Endothelial cell of umbilical vein (primary cell): ENCODE data around the gene ADCY5. TPM values are rescaled to one million over a fixed set of nuclear protein-coding genes. Genes with fewer than 3 reads are reported as not detected.

Experiments used
- BruUV-seq: library from RNA; stranded (reverse); fragments of 400-500 nt; replicated peaks from 2 replicates; lab custom pipeline; 2021; lab: Mats Ljungman, UMichigan
- CTCF ChIA-PET: fragments of 300-600, 350-600 bp; sonication (Branson Sonifier 250); formaldehyde crosslinking; loops from one replicate; lab custom pipeline; 2021; ENCODE audit warnings: antibody characterized with exemption, inconsistent platforms; lab: Charles Lee
- POLR2A ChIA-PET: fragments of 300-600, 350-600 bp; sonication (Branson Sonifier 250); formaldehyde crosslinking; loops from one replicate; lab custom pipeline; 2021; ENCODE audit warnings: antibody characterized with exemption, inconsistent platforms; lab: Charles Lee
- DNase-seq: peaks from one replicate; pipeline ENCODE4 v3.0.0-alpha.2; 2011; ENCODE audit warnings: low read depth, low spot score
- FAIRE-seq: peaks from 2 replicates; lab custom pipeline; 2011; peaks lifted over from hg19 to GRCh38; lab: Jason Lieb, UNC
- H2AFZ ChIP-seq: 2 replicates; pipeline ENCODE4 v1.6.0; 2012; ENCODE audit warnings: low read depth, low read length, control low read depth, inconsistent platforms
- H3K27ac ChIP-seq: 2 replicates; pipeline ENCODE4 v1.5.1; 2011; ENCODE audit warnings: low read depth, mild to moderate bottlenecking, control low read depth, low read length, moderate library complexity; ENCODE audit not compliant: insufficient read depth
- H3K27me3 ChIP-seq, 2 experiments: 2 replicates each; pipeline versions ENCODE4 v1.6.0 to v1.6.1; 2011; ENCODE audit warnings: low read length in 2 of 2, mixed read lengths in 1 of 2; ENCODE audit not compliant: control insufficient read depth in 2 of 2, insufficient read depth in 2 of 2
- H3K36me3 ChIP-seq, 2 experiments: 2 replicates in 1 of 2; 3 replicates in 1 of 2; pipeline ENCODE4 v1.5.1; 2011; ENCODE audit warnings: low read length in 2 of 2, mild to moderate bottlenecking in 1 of 2, moderate library complexity in 1 of 2; ENCODE audit not compliant: control insufficient read depth in 2 of 2, insufficient read depth in 2 of 2; ENCODE audit errors: extremely low read depth in 1 of 2
- H3K4me1 ChIP-seq: 3 replicates; pipeline ENCODE4 v1.5.1; 2011; ENCODE audit warnings: mild to moderate bottlenecking, low read length; ENCODE audit not compliant: control insufficient read depth, insufficient read depth; ENCODE audit errors: extremely low read depth
- H3K4me2 ChIP-seq: 2 replicates; pipeline ENCODE4 v1.6.1; 2011; ENCODE audit warnings: low read length, control low read depth, mixed read lengths; ENCODE audit not compliant: insufficient read depth
- H3K4me3 ChIP-seq, 3 experiments: fragments of 200-600 bp in 1 of 3; sonication (generic), shearing (Covaris generic) in 1 of 3; replicated peaks in 1 of 3; 2 replicates each; pipeline ENCODE4 v1.5.1; 2011 to 2016; ENCODE audit warnings: control low read depth in 3 of 3, low read length in 3 of 3, mild to moderate bottlenecking in 2 of 3, inconsistent platforms in 1 of 3, low read depth in 1 of 3, moderate library complexity in 1 of 3; ENCODE audit not compliant: insufficient read depth in 1 of 3
- H3K79me2 ChIP-seq: 2 replicates; pipeline ENCODE4 v1.6.0; 2012; ENCODE audit warnings: low read length, inconsistent platforms; ENCODE audit not compliant: control insufficient read depth, insufficient read depth
- H3K9ac ChIP-seq: replicated peaks from 2 replicates; pipeline ENCODE3; 2011; ENCODE audit warnings: low read length, control low read depth; ENCODE audit not compliant: insufficient read depth; ENCODE audit errors: extremely low read depth
- H3K9me1 ChIP-seq: replicated peaks from 3 replicates; pipeline ENCODE4 v1.6.0; 2011; ENCODE audit warnings: mild to moderate bottlenecking, low read length; ENCODE audit not compliant: control insufficient read depth, insufficient read depth; ENCODE audit errors: extremely low read depth
- H3K9me3 ChIP-seq: replicated peaks from 2 replicates; pipeline ENCODE4 v1.5.1; 2012; ENCODE audit warnings: low read length, inconsistent platforms; ENCODE audit not compliant: control insufficient read depth, insufficient read depth
- H4K20me1 ChIP-seq: replicated peaks from 2 replicates; pipeline ENCODE3; 2011; ENCODE audit warnings: mild to moderate bottlenecking, low read length; ENCODE audit not compliant: control insufficient read depth, insufficient read depth; ENCODE audit errors: extremely low read depth
- EZH2 ChIP-seq: IDR thresholded peaks from 2 replicates; pipeline ENCODE4 v1.6.1; 2012; ENCODE audit warnings: borderline replicate concordance, low read depth, mild to moderate bottlenecking, moderate library complexity, low read length, inconsistent platforms; ENCODE audit not compliant: severe bottlenecking
- FOS ChIP-seq: IDR thresholded peaks from 2 replicates; pipeline ENCODE4 v1.6.1; 2011; ENCODE audit warnings: mild to moderate bottlenecking, low read length, moderate library complexity, borderline replicate concordance; ENCODE audit not compliant: insufficient read depth
- GATA2 ChIP-seq: IDR thresholded peaks from 2 replicates; pipeline ENCODE4 v1.7.0; 2011; ENCODE audit warnings: low read depth, mild to moderate bottlenecking, moderate library complexity, mixed read lengths, low read length; ENCODE audit not compliant: insufficient read length, insufficient read depth
- JUN ChIP-seq: IDR thresholded peaks from 2 replicates; pipeline ENCODE4 v1.6.1; 2011; ENCODE audit warnings: borderline replicate concordance, low read depth; ENCODE audit not compliant: insufficient read length, insufficient read depth
- MYC ChIP-seq: IDR thresholded peaks from one replicate; pipeline ENCODE4 v1.6.1; 2011; ENCODE audit warnings: mild to moderate bottlenecking, low read depth, low read length
- POLR2A ChIP-seq: IDR thresholded peaks from 2 replicates; pipeline ENCODE4 v1.6.1; 2012; ENCODE audit warnings: low read depth, mild to moderate bottlenecking, control low read depth, low read length
- POLR2AphosphoS5 ChIP-seq: IDR thresholded peaks from 2 replicates; pipeline ENCODE4 v1.6.1; 2012; ENCODE audit warnings: low read depth, mild to moderate bottlenecking, control low read depth, low read length, moderate library complexity; ENCODE audit not compliant: insufficient read depth
- dilution Hi-C: fragments of 300-500 bp; cut with MboI; formaldehyde crosslinking; loops from one replicate; pipeline ENCODE4 v1.15.0; 2019; ENCODE audit warnings: low sequenced_read_pairs; ENCODE audit not compliant: extremely low pct_ligation_motif_present
- intact Hi-C: fragments of 100-400 bp; cut with micrococcal nuclease; formaldehyde crosslinking; loops from one replicate; pipeline ENCODE4 v1.10.0; 2022
- polyA plus RNA-seq, 4 experiments: library from polyadenylated mRNA; depleted of rRNA in 3 of 4; stranded (reverse) in 3 of 4; unstranded in 1 of 4; fragments of >200 nt; gene quantifications; 2 replicates each; pipeline versions ENCODE4 v1.2.1 to v1.2.3, GENCODE V29; 2011 to 2012; ENCODE audit warnings: missing spikeins in 1 of 4
- total RNA-seq: library from RNA; stranded (reverse); gene quantifications from 2 replicates; pipeline ENCODE4 v1.2.3, GENCODE V29; 2021
- TF ChIP-seq, protein P1 (sequence below), 2 donors: IDR thresholded peaks; 1 replicate in 1 of 2; 2 replicates in 1 of 2; pipeline ENCODE4 v1.5.1; 2011; ENCODE audit warnings: low read length in 2 of 2, mild to moderate bottlenecking in 2 of 2, moderate library complexity in 2 of 2, control low read depth in 1 of 2, inconsistent platforms in 1 of 2, low read depth in 1 of 2; ENCODE audit not compliant: insufficient read depth in 1 of 2; ENCODE audit errors: extremely low read depth in 1 of 2
- TF ChIP-seq, protein P2 (sequence below): IDR thresholded peaks from 2 replicates; pipeline ENCODE4 v1.6.1; 2011; ENCODE audit not compliant: insufficient read depth, insufficient read length

ADCY5 gene
- total and polyA plus RNA-seq, 2 donors (not counting 3 experiments of a cell fraction or from before 2014, with no cell fraction given), result 0.01 TPM; not detected in 1

DNA sequence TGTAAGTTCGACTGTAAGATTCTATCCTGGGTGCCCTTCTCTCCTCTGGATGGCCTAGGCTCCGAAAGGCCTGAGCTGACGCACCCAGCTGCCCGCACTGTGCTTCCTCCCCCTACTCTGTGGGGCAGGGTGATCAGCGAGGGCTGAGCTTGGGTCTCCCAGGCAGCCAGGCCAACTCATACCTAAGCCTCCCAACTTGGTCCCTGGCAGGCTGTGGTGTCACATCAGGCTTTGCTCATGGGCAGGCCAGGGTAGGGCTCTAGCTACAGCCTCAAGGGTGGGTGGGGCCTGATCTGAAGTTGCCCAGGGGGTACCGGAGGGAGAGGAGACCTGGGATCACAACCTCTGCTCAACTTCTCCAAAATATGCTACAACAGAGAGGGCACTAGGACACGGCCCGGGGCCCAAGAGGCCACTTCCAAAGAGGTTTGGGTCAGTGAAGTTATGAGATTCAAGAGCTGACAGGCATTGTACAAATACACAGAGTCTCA is 123.1 kb downstream of the ADCY5 start:
- Histone ChIP-seq H3K4me3 (no peak overlapping the region), H3K4me2 (no peak overlapping the region), H3K9me1 (no peaks in the 10 kb centered on the region), H3K27ac (no peak overlapping the region), H3K9ac (no peak overlapping the region), H3K9me3 (no peaks in the 10 kb centered on the region), H3K4me1 (no peaks in the 10 kb centered on the region), H2AFZ (no peak overlapping the region), H4K20me1 (no peaks in the 10 kb centered on the region), H3K27me3 (peaks cover 0 to under 1% of the 10 kb centered on the region in 2 experiments), H3K36me3 (no peaks in the 10 kb centered on the region), H3K79me2 (no peaks in the 10 kb centered on the region)
- DNase-seq (no peak), FAIRE-seq (no peak)
- TF ChIP-seq POLR2AphosphoS5 (no peak), EZH2 (no peak), JUN (no peak), GATA2 (no peak), POLR2A (no peak), MYC (no peak), FOS (no peak)
- TF ChIP-seq, protein P1, sequence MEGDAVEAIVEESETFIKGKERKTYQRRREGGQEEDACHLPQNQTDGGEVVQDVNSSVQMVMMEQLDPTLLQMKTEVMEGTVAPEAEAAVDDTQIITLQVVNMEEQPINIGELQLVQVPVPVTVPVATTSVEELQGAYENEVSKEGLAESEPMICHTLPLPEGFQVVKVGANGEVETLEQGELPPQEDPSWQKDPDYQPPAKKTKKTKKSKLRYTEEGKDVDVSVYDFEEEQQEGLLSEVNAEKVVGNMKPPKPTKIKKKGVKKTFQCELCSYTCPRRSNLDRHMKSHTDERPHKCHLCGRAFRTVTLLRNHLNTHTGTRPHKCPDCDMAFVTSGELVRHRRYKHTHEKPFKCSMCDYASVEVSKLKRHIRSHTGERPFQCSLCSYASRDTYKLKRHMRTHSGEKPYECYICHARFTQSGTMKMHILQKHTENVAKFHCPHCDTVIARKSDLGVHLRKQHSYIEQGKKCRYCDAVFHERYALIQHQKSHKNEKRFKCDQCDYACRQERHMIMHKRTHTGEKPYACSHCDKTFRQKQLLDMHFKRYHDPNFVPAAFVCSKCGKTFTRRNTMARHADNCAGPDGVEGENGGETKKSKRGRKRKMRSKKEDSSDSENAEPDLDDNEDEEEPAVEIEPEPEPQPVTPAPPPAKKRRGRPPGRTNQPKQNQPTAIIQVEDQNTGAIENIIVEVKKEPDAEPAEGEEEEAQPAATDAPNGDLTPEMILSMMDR (IDR thresholded peaks at IDR 0.05; ENCODE audit: extremely low read depth in 1 of 2, insufficient read depth in 1 of 2, low read depth in 1 of 2, low read length in 2 of 2), result no peak
- TF ChIP-seq, protein P2, sequence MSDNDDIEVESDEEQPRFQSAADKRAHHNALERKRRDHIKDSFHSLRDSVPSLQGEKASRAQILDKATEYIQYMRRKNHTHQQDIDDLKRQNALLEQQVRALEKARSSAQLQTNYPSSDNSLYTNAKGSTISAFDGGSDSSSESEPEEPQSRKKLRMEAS, result no peak
- CTCF ChIA-PET, result interaction anchor here (1.0 to 12.7 kb wide), 8 partner anchors 12 to 236 kb away, joined by 3 to 151 read pairs (median 3); no protein-coding TSS in a partner anchor
- no TSS peak for BruUV-seq
- POLR2A ChIA-PET, result no interaction called here
- dilution Hi-C loops (no loop called here), intact Hi-C loops (no loop called here)
